IgD-negative memory B cell (primary cell): ENCODE measurements around the gene CHFR. TPM values are rescaled to one million over a fixed set of nuclear protein-coding genes. Genes with fewer than 3 reads are reported as not detected.
"Not testable (repeated sequence)": the region's sequence is repeated elsewhere in the genome, so short reads cannot be mapped to it uniquely, and the experiment has no call there.

ENCODE experiments used
- H3K27ac Mint-ChIP-seq, 3 donors: one replicate each; pipeline ENCODE4 v1.8.0; 2020 to 2022; ENCODE audit warnings: mild to moderate bottlenecking in 3 of 3, mixed read lengths in 3 of 3, moderate library complexity in 1 of 3
- H3K27me3 Mint-ChIP-seq: one replicate; pipeline ENCODE4 v1.8.0; 2021; ENCODE audit warnings: mixed read lengths
- H3K36me3 Mint-ChIP-seq: one replicate; pipeline ENCODE4 v1.8.0; 2020; ENCODE audit warnings: mild to moderate bottlenecking, mixed read lengths
- H3K4me1 Mint-ChIP-seq, 3 donors: one replicate each; pipeline ENCODE4 v1.8.0; 2020 to 2022; ENCODE audit warnings: mixed read lengths in 3 of 3, mild to moderate bottlenecking in 1 of 3
- H3K4me3 Mint-ChIP-seq, 4 donors: one replicate each; pipeline ENCODE4 v1.8.0; 2020 to 2022; ENCODE audit warnings: mild to moderate bottlenecking in 4 of 4, mixed read lengths in 4 of 4, moderate library complexity in 3 of 4
- H3K9me3 Mint-ChIP-seq, 3 donors: one replicate each; pipeline ENCODE4 v1.8.0; 2020 to 2021; ENCODE audit warnings: mixed read lengths in 3 of 3, mild to moderate bottlenecking in 1 of 3
- polyA plus RNA-seq: library from polyadenylated mRNA; unstranded; fragments of 300-500 nt; fragmentation: Illumina TruSeq; gene quantifications from one replicate; pipeline ENCODE4 v1.2.3, GENCODE V29; 2021

Gene CHFR
- polyA plus RNA-seq, 1 donor from 2014 or later, result 24.3 TPM

GRCh38 chr12:132824053-132824452, 63.4 kb downstream of the CHFR start:
- peaks cover 25 to 46% (median 41%) of the 10 kb centered on the region in 3 donors for H3K4me1 Mint-ChIP-seq
- H3K27me3 Mint-ChIP-seq, result no peaks in the 10 kb centered on the region
- peak overlapping the region in 2 of 3 donors; percentile 84 to 100 for H3K27ac Mint-ChIP-seq
- H3K9me3 Mint-ChIP-seq, result no peaks in the 10 kb centered on the region
- H3K36me3 Mint-ChIP-seq, result peaks cover 4% of the 10 kb centered on the region
- H3K4me3 Mint-ChIP-seq, result peak overlapping the region in 3 of 4 donors; percentile 17 to 70 (median 41)

- H3K36me3 Mint-ChIP-seq, result peaks cover 4% of the 10 kb centered on the region
These were observed 68.8 kb downstream of the CHFR start for GRCh38 chr12:132818562-132818961.

GRCh38 chr12:132814232-132814631, 73.2 kb downstream of the CHFR start:
- Mint-ChIP-seq H3K36me3 (peaks cover 6% of the 10 kb centered on the region), H3K9me3 (no peaks in the 10 kb centered on the region), H3K27ac (no peak overlapping the region), H3K4me3 (no peak overlapping the region), H3K4me1 (peaks cover 5 to 10% (median 7%) of the 10 kb centered on the region in 3 donors), H3K27me3 (no peaks in the 10 kb centered on the region)

More at GRCh38 chr12:132818562-132818961, 68.8 kb downstream of the CHFR start:
- peak overlapping the region in 2 of 4 donors; percentile 3 to 32 for H3K4me3 Mint-ChIP-seq
- H3K27me3 Mint-ChIP-seq, result no peaks in the 10 kb centered on the region
- peaks cover 16 to 24% (median 16%) of the 10 kb centered on the region in 3 donors for H3K4me1 Mint-ChIP-seq
- peak overlapping the region in 2 of 3 donors; percentile 27 to 99 for H3K27ac Mint-ChIP-seq
- H3K9me3 Mint-ChIP-seq, result no peaks in the 10 kb centered on the region

GRCh38 chr12:132813443-132813842, 74.0 kb downstream of the CHFR start:
- H3K36me3 Mint-ChIP-seq, result peaks cover 10% of the 10 kb centered on the region
- H3K4me1 Mint-ChIP-seq, result peaks cover 3 to 10% (median 7%) of the 10 kb centered on the region in 3 donors
- no peaks in the 10 kb centered on the region for H3K9me3 Mint-ChIP-seq
- H3K4me3 Mint-ChIP-seq, result no peak overlapping the region
- no peaks in the 10 kb centered on the region for H3K27me3 Mint-ChIP-seq
- peak overlapping the region; percentile 47 to 80 (median 59) for H3K27ac Mint-ChIP-seq

GRCh38 chr12:132812631-132813305, 74.6 kb downstream of the CHFR start:
- H3K9me3 Mint-ChIP-seq, result no peaks in the 10 kb centered on the region
- no peak overlapping the region for H3K4me3 Mint-ChIP-seq
- H3K27ac Mint-ChIP-seq, result peak overlapping the region; percentile 47 to 80 (median 59)
- no peaks in the 10 kb centered on the region for H3K27me3 Mint-ChIP-seq
- H3K4me1 Mint-ChIP-seq, result peaks cover 3 to 5% (median 5%) of the 10 kb centered on the region in 3 donors
- peaks cover 10% of the 10 kb centered on the region for H3K36me3 Mint-ChIP-seq

GRCh38 chr12:132809391-132809790, 78.0 kb downstream of the CHFR start:
- not testable (repeated sequence) for H3K4me1 Mint-ChIP-seq, H3K27me3 Mint-ChIP-seq, H3K4me3 Mint-ChIP-seq, H3K9me3 Mint-ChIP-seq, H3K27ac Mint-ChIP-seq
- peaks cover 14% of the 10 kb centered on the region for H3K36me3 Mint-ChIP-seq

GRCh38 chr12:132807295-132808092, 79.9 kb downstream of the CHFR start:
- H3K9me3 Mint-ChIP-seq, result no peaks in the 10 kb centered on the region
- H3K4me1 Mint-ChIP-seq, result peaks cover 0 to 8% (median 3%) of the 10 kb centered on the region in 3 donors
- peak overlapping the region in 1 of 3 donors; percentile 31 for H3K27ac Mint-ChIP-seq
- no peak overlapping the region for H3K4me3 Mint-ChIP-seq
- H3K36me3 Mint-ChIP-seq, result peaks cover 18% of the 10 kb centered on the region
- no peaks in the 10 kb centered on the region for H3K27me3 Mint-ChIP-seq

- Mint-ChIP-seq H3K36me3 (peaks cover 18% of the 10 kb centered on the region), H3K27me3 (no peaks in the 10 kb centered on the region), H3K4me3 (no peak overlapping the region), H3K4me1 (peaks cover 0 to 8% (median 3%) of the 10 kb centered on the region in 3 donors), H3K9me3 (no peaks in the 10 kb centered on the region), H3K27ac (peak overlapping the region in 1 of 3 donors; percentile 31)
These were observed 80.5 kb downstream of the CHFR start for GRCh38 chr12:132806857-132807256.

GRCh38 chr12:132804426-132804861, 83.0 kb downstream of the CHFR start:
- peaks cover 12% of the 10 kb centered on the region for H3K36me3 Mint-ChIP-seq
- H3K4me1 Mint-ChIP-seq, result peaks cover 0 to 8% (median 3%) of the 10 kb centered on the region in 3 donors
- no peak overlapping the region for H3K4me3 Mint-ChIP-seq
- no peaks in the 10 kb centered on the region for H3K27me3 Mint-ChIP-seq
- no peaks in the 10 kb centered on the region for H3K9me3 Mint-ChIP-seq
- H3K27ac Mint-ChIP-seq, result no peak overlapping the region

- H3K9me3 Mint-ChIP-seq, result no peaks in the 10 kb centered on the region
- no peaks in the 10 kb centered on the region for H3K27me3 Mint-ChIP-seq
- no peak overlapping the region for H3K27ac Mint-ChIP-seq
- H3K36me3 Mint-ChIP-seq, result peaks cover 12% of the 10 kb centered on the region
- H3K4me3 Mint-ChIP-seq, result no peak overlapping the region
- peaks cover 0 to 3% (median 3%) of the 10 kb centered on the region in 3 donors for H3K4me1 Mint-ChIP-seq
These were observed 83.5 kb downstream of the CHFR start for GRCh38 chr12:132803888-132804287.

GRCh38 chr12:132803125-132803524, 84.3 kb downstream of the CHFR start:
- H3K4me1 Mint-ChIP-seq, result peaks cover 0 to 3% (median 3%) of the 10 kb centered on the region in 3 donors
- no peaks in the 10 kb centered on the region for H3K27me3 Mint-ChIP-seq
- H3K36me3 Mint-ChIP-seq, result peaks cover 8% of the 10 kb centered on the region
- no peak overlapping the region for H3K4me3 Mint-ChIP-seq
- H3K9me3 Mint-ChIP-seq, result no peaks in the 10 kb centered on the region
- H3K27ac Mint-ChIP-seq, result peak overlapping the region in 1 of 3 donors; percentile 63

GRCh38 chr12:132801741-132802140, 85.7 kb downstream of the CHFR start:
- Mint-ChIP-seq H3K4me3 (no peak overlapping the region), H3K36me3 (peaks cover 8% of the 10 kb centered on the region)

GRCh38 chr12:132798836-132799235, 88.6 kb downstream of the CHFR start:
- Mint-ChIP-seq H3K27me3 (no peaks in the 10 kb centered on the region), H3K36me3 (peaks cover 7% of the 10 kb centered on the region), H3K4me1 (no peaks in the 10 kb centered on the region), H3K4me3 (no peak overlapping the region), H3K27ac (no peak overlapping the region), H3K9me3 (no peaks in the 10 kb centered on the region)

More at GRCh38 chr12:132801741-132802140, 85.7 kb downstream of the CHFR start:
- H3K27me3 Mint-ChIP-seq, result no peaks in the 10 kb centered on the region
- peaks cover 0 to 3% (median 3%) of the 10 kb centered on the region in 3 donors for H3K4me1 Mint-ChIP-seq
- H3K9me3 Mint-ChIP-seq, result no peaks in the 10 kb centered on the region
- H3K27ac Mint-ChIP-seq, result no peak overlapping the region

GRCh38 chr12:132797820-132798570, 89.4 kb downstream of the CHFR start:
- no peak overlapping the region for H3K27ac Mint-ChIP-seq
- no peaks in the 10 kb centered on the region for H3K4me1 Mint-ChIP-seq
- no peaks in the 10 kb centered on the region for H3K9me3 Mint-ChIP-seq
- H3K4me3 Mint-ChIP-seq, result no peak overlapping the region
- H3K36me3 Mint-ChIP-seq, result peaks cover 5% of the 10 kb centered on the region
- no peaks in the 10 kb centered on the region for H3K27me3 Mint-ChIP-seq

GRCh38 chr12:132795847-132796246, 91.6 kb downstream of the CHFR start:
- no peaks in the 10 kb centered on the region for H3K9me3 Mint-ChIP-seq
- peaks cover 10% of the 10 kb centered on the region for H3K36me3 Mint-ChIP-seq
- H3K27ac Mint-ChIP-seq, result peak overlapping the region in 1 of 3 donors; percentile 50
- no peak overlapping the region for H3K4me3 Mint-ChIP-seq
- H3K27me3 Mint-ChIP-seq, result no peaks in the 10 kb centered on the region
- no peaks in the 10 kb centered on the region for H3K4me1 Mint-ChIP-seq
